Suprapubic skin (tissue), 4 donors: ENCODE data around the gene IFIT1B. TPM values are rescaled to one million over a fixed set of nuclear protein-coding genes. Genes with fewer than 3 reads are reported as not detected.
"Not testable (repeated sequence)": the region's sequence is repeated elsewhere in the genome, so short reads cannot be mapped to it uniquely, and the experiment has no call there.

Source experiments
- DNase-seq, 2 donors: peaks; one replicate each; pipeline ENCODE4 v3.0.0-alpha.2; 2019; ENCODE audit warnings: low spot score in 2 of 2
- H3K27ac ChIP-seq: fragments of 200-600 bp; sonication (generic); one replicate; pipeline ENCODE4 v1.5.1; 2019
- H3K27me3 ChIP-seq: fragments of 200-600 bp; sonication (generic); one replicate; pipeline ENCODE4 v1.5.1; 2019
- H3K36me3 ChIP-seq: fragments of 200-600 bp; sonication (generic); one replicate; pipeline ENCODE4 v1.5.1; 2019
- H3K4me1 ChIP-seq: fragments of 200-600 bp; sonication (generic); one replicate; pipeline ENCODE4 v1.5.1; 2019
- H3K4me3 ChIP-seq: fragments of 200-600 bp; sonication (generic); one replicate; pipeline ENCODE4 v1.5.1; 2019; ENCODE audit warnings: mild to moderate bottlenecking
- H3K9me3 ChIP-seq: fragments of 200-600 bp; sonication (generic); one replicate; pipeline ENCODE4 v1.5.1; 2019
- CTCF ChIP-seq, 2 donors: fragments of 200-600 bp in 1 of 2; fragments of 450-650 bp in 1 of 2; sonication (generic) in 1 of 2; IDR thresholded peaks; one replicate each; pipeline ENCODE4 v1.5.1; 2016 to 2019; ENCODE audit warnings: antibody characterized with exemption in 2 of 2, mild to moderate bottlenecking in 1 of 2, moderate library complexity in 1 of 2
- EP300 ChIP-seq: sonication (generic); formaldehyde crosslinking; IDR thresholded peaks from one replicate; pipeline ENCODE4 v1.6.1; 2017; ENCODE audit warnings: antibody characterized with exemption
- POLR2A ChIP-seq, 2 donors: fragments of 450-650 bp; IDR thresholded peaks; one replicate each; pipeline ENCODE4 v1.6.1; 2017; ENCODE audit warnings: antibody characterized with exemption in 2 of 2, mild to moderate bottlenecking in 2 of 2, moderate library complexity in 2 of 2
- POLR2AphosphoS5 ChIP-seq, 3 donors: sonication (generic); formaldehyde crosslinking; IDR thresholded peaks; one replicate each; pipeline ENCODE4 v1.6.1; 2017; ENCODE audit warnings: antibody characterized with exemption in 3 of 3
- WGBS: methylation state at CpG from one replicate; pipeline ENCODE4 v1.1.5; 2018; 5-methylcytosine and 5-hydroxymethylcytosine counted together
- total RNA-seq, 4 donors: library from RNA; depleted of rRNA; stranded (reverse); fragments of >200 nt; gene quantifications; one replicate each; pipeline ENCODE4 v1.1.0, GENCODE V29; 2016

Gene IFIT1B
- total RNA-seq, 4 donors from 2014 or later = not detected

- Histone ChIP-seq H3K36me3 (no peaks in the 10 kb centered on the region), H3K9me3 (no peaks in the 10 kb centered on the region), H3K27me3 (no peaks in the 10 kb centered on the region), H3K27ac (no peak overlapping the region), H3K4me1 (peaks cover 39% of the 10 kb centered on the region), H3K4me3 (no peak overlapping the region)
- WGBS = 89% methylated on average over 2 of the region's 2 CpGs
- TF ChIP-seq CTCF (IDR thresholded peaks at IDR 0.05) (no peak), POLR2A (IDR thresholded peaks at IDR 0.05) (no peak), POLR2AphosphoS5 (IDR thresholded peaks at IDR 0.05) (no peak), EP300 (no peak)
- no peak for DNase-seq
Observed at GRCh38 chr10:89395141-89395540, 17.3 kb downstream of the IFIT1B start.

- Histone ChIP-seq H3K9me3 (no peaks in the 10 kb centered on the region), H3K4me3 (no peak overlapping the region), H3K36me3 (no peaks in the 10 kb centered on the region), H3K27ac (no peak overlapping the region), H3K4me1 (peaks cover 19% of the 10 kb centered on the region), H3K27me3 (no peaks in the 10 kb centered on the region)
- DNase-seq = no peak
- TF ChIP-seq POLR2AphosphoS5 (IDR thresholded peaks at IDR 0.05) (no peak), EP300 (no peak), POLR2A (IDR thresholded peaks at IDR 0.05) (no peak), CTCF (IDR thresholded peaks at IDR 0.05) (no peak)
- 87% methylated on average over 5 of the region's 5 CpGs for whole genome bisulfite sequencing
Observed at GRCh38 chr10:89398003-89398749, 20.3 kb downstream of the IFIT1B start.

- Histone ChIP-seq H3K4me3 (no peak overlapping the region), H3K4me1 (peaks cover 3% of the 10 kb centered on the region), H3K27me3 (no peaks in the 10 kb centered on the region), H3K27ac (no peak overlapping the region), H3K9me3 (no peaks in the 10 kb centered on the region), H3K36me3 (no peaks in the 10 kb centered on the region)
- WGBS = 87% methylated on average over 1 of the region's 1 CpG
- TF ChIP-seq POLR2A (IDR thresholded peaks at IDR 0.05) = no peak
- no peak for TF ChIP-seq CTCF (IDR thresholded peaks at IDR 0.05)
- no peak for TF ChIP-seq EP300
- TF ChIP-seq POLR2AphosphoS5 (IDR thresholded peaks at IDR 0.05) = no peak
- DNase-seq = no peak
Observed at GRCh38 chr10:89399956-89400355, 22.1 kb downstream of the IFIT1B start.

DNA sequence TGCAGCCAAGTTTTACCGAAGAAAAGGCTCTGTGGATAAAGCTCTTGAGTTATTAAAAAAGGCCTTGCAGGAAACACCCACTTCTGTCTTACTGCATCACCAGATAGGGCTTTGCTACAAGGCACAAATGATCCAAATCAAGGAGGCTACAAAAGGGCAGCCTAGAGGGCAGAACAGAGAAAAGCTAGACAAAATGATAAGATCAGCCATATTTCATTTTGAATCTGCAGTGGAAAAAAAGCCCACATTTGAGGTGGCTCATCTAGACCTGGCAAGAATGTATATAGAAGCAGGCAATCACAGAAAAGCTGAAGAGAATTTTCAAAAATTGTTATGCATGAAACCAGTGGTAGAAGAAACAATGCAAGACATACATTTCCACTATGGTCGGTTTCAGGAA, 25.2 kb downstream of the IFIT1B start:
- Histone ChIP-seq H3K9me3 (no peaks in the 10 kb centered on the region), H3K36me3 (no peaks in the 10 kb centered on the region), H3K4me3 (no peak overlapping the region), H3K27me3 (no peaks in the 10 kb centered on the region), H3K4me1 (no peaks in the 10 kb centered on the region), H3K27ac (no peak overlapping the region)
- 90% methylated on average over 2 of the region's 2 CpGs for WGBS
- TF ChIP-seq POLR2A (IDR thresholded peaks at IDR 0.05) (no peak), CTCF (IDR thresholded peaks at IDR 0.05) (no peak), EP300 (no peak), POLR2AphosphoS5 (IDR thresholded peaks at IDR 0.05) (no peak)
- DNase-seq = no peak

DNA sequence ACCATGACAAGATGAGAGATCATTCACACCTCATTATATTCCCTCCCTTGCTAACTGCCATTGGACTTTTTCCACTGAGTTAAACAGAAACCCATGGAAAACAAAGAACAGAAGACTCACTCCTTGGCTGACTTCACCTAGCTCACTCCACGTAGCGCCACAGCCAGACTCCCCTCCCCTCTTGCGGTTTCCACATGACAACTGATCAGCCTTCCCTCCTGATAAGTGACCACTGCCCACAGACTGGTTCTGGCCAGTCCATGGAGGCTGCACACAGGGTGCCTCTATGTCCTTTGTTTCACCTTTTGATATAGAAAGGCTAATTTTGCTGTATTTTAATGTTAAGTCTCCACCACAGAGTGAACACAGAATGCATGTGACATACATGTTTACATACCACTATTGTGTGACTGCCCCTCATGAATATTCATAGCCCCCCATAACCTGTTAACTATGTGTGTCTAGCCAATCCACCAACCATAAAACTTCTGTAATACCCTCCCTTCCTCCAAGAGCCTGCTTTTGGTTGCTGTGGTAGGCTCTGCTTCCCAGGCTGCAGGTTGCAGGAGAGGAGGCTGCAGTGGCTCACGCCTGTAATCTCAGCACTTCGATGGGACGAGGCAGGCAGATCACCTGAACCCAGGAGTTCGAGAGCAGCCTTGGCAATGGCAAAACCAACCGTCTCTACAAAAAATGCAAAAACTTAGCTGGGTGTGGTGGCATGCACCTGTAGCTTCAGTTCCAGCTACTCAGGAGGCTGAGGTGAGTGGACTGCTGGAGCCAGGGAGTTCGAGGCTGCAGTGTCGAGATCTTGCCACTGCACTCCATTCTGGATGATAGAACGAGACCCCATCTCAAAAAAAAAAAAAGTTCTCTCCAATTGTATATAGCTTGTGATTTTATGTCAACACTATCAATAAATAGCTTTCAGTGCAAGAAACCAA, 26.5 kb downstream of the IFIT1B start:
- Histone ChIP-seq H3K36me3 (no peaks in the 10 kb centered on the region), H3K4me3 (no peak overlapping the region), H3K27ac (no peak overlapping the region), H3K4me1 (no peaks in the 10 kb centered on the region), H3K27me3 (no peaks in the 10 kb centered on the region), H3K9me3 (no peaks in the 10 kb centered on the region)
- TF ChIP-seq POLR2A (IDR thresholded peaks at IDR 0.05) (no peak), CTCF (IDR thresholded peaks at IDR 0.05) (no peak), EP300 (no peak), POLR2AphosphoS5 (IDR thresholded peaks at IDR 0.05) (no peak)
- DNase-seq = no peak
- WGBS = 90% methylated on average over 11 of the region's 11 CpGs

DNA sequence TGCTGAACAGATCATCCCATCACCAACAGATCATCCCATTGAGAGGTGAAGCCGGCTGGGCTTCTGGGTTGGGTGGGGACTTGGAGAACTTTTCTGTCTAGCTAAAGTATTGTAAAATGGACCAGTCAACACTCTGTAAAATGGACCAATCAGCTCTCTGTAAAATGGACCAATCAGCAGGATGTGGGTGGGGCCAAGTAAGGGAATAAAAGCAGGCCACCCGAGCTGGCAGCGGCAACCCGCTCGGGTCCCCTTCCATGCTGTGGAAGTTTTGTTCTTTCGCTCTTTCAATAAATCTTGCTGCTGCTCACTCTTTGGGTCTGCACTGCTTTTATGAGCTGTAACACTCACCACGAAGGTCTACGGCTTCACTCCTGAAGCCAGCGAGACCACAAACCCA, 28.3 kb downstream of the IFIT1B start:
- not testable (repeated sequence) for H3K27me3 ChIP-seq, H3K27ac ChIP-seq, H3K9me3 ChIP-seq, H3K4me3 ChIP-seq, DNase-seq, H3K36me3 ChIP-seq, H3K4me1 ChIP-seq
- WGBS = over 99% methylated on average over 9 of the region's 9 CpGs

DNA sequence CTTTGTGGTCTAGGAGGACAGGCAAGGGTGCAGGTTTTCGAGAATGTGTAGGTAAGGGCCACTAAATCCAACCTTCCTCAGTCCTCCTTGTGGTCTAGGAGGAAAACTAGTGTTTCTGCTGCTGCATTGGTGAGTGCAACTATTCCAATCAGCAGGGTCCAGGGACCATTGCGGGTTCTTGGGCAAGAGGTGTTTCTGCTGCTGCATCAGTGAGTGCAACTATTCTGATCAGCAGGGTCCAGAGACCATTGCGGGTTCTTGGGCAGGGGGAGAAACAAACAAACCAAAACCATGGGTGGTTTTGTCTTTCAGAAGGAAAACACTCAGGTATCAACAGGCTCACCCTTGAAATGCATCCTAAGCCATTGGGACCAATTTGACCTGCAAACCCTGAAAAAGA, 29.9 kb downstream of the IFIT1B start:
- not testable (repeated sequence) for H3K27ac ChIP-seq, DNase-seq, H3K9me3 ChIP-seq, H3K4me3 ChIP-seq, H3K4me1 ChIP-seq, H3K36me3 ChIP-seq, H3K27me3 ChIP-seq
- 98% methylated on average over 3 of the region's 3 CpGs for WGBS

- H3K9me3 ChIP-seq, H3K4me3 ChIP-seq, H3K27me3 ChIP-seq, H3K4me1 ChIP-seq, H3K27ac ChIP-seq, DNase-seq, H3K36me3 ChIP-seq: not testable (repeated sequence)
- 97% methylated on average over 5 of the region's 5 CpGs for WGBS
Observed at GRCh38 chr10:89409282-89409681, 31.4 kb downstream of the IFIT1B start.
